NCI-H2227 treated with DMSO at 0.1 percent for 48 hours (cell line): ENCODE measurements around the gene CCR7.

Experiments
- DNase-seq: peaks from one replicate; lab custom pipeline; 2025; lab: John Stamatoyannopoulos, UW

Gene CCR7

GRCh38 chr17:40561871-40562611 lies 3.2 kb downstream of the CCR7 start:
- DNase-seq = no peak

- no peak for DNase-seq
Measured at GRCh38 chr17:40561294-40561870, 3.9 kb downstream of the CCR7 start.

GRCh38 chr17:40560592-40561293 lies 4.5 kb downstream of the CCR7 start:
- peak; percentile 31 for DNase-seq

- DNase-seq = peak; percentile 90
Measured at GRCh38 chr17:40559954-40560591, 5.2 kb downstream of the CCR7 start.

- DNase-seq = no peak
Measured at GRCh38 chr17:40559564-40559916, 5.7 kb downstream of the CCR7 start.

- DNase-seq = no peak
Measured at GRCh38 chr17:40558890-40559563, 6.2 kb downstream of the CCR7 start.

- DNase-seq = no peak
Measured at GRCh38 chr17:40558300-40558889, 6.9 kb downstream of the CCR7 start.

- no peak for DNase-seq
Measured at GRCh38 chr17:40557531-40558299, 7.6 kb downstream of the CCR7 start.

GRCh38 chr17:40556884-40557414 lies 8.3 kb downstream of the CCR7 start:
- DNase-seq = peak; percentile 28

GRCh38 chr17:40556198-40556661 lies 9.0 kb downstream of the CCR7 start:
- DNase-seq = no peak

GRCh38 chr17:40555296-40556190 lies 9.7 kb downstream of the CCR7 start:
- no peak for DNase-seq

- DNase-seq = no peak
Measured at GRCh38 chr17:40554646-40555295, 10.5 kb downstream of the CCR7 start.

GRCh38 chr17:40553694-40554534 lies 11.4 kb downstream of the CCR7 start:
- no peak for DNase-seq

GRCh38 chr17:40552806-40553693 lies 12.2 kb downstream of the CCR7 start:
- no peak for DNase-seq

GRCh38 chr17:40551879-40552768 lies 13.1 kb downstream of the CCR7 start:
- DNase-seq = no peak
